ENCODE data around the gene USP46. TPM values are rescaled to one million over a fixed set of nuclear protein-coding genes. Genes with fewer than 3 reads are reported as not detected.

Gene USP46
- total and polyA plus RNA-seq, 4 experiments from 2014 or later, result 6.4 to 26.9 (median 18.9) TPM

GRCh38 chr4:52640808-52641565, 18.1 kb downstream of the USP46 start:
- peaks cover 0 to 9% of the 10 kb centered on the region in 2 donors for H3K36me3 Mint-ChIP-seq
- Histone ChIP-seq H3K27me3 (ENCODE audit: insufficient read depth, low read length) (no peaks in the 10 kb centered on the region), H3K4me1 (ENCODE audit: insufficient read depth, low read length) (peaks cover 22% of the 10 kb centered on the region), H3K36me3 (ENCODE audit: insufficient read depth, low read length) (no peaks in the 10 kb centered on the region), H3K9me3 (ENCODE audit: control insufficient read depth in 1 of 2, low read length in 2 of 2) (no peaks in the 10 kb centered on the region), H3K27ac (ENCODE audit: low read depth, low read length) (no peak overlapping the region), H3K4me3 (ENCODE audit: low read length in 2 of 2) (no peak overlapping the region)
- intact Hi-C loops (cut with micrococcal nuclease), result no loop called here
- no peak for DNase-seq
- CTCF ChIA-PET (ENCODE audit: partially characterized antibody), result interaction anchor here (0.7 kb wide), 1 partner anchor 48 kb away, joined by 3 read pairs; no protein-coding TSS in a partner anchor
- H3K4me3 Mint-ChIP-seq, result peak overlapping the region in 3 of 8 donors; percentile 3 to 12 (median 6)
- POLR2A ChIA-PET (ENCODE audit: partially characterized antibody), result interaction anchor here (0.9 kb wide), 1 partner anchor 72 kb away, joined by 3 read pairs; no protein-coding TSS in a partner anchor
- H3K27ac Mint-ChIP-seq, result no peak overlapping the region
- H3K27me3 Mint-ChIP-seq, result no peaks in the 10 kb centered on the region
- peaks cover 39 to 63% (median 52%) of the 10 kb centered on the region in 4 donors for H3K4me1 Mint-ChIP-seq
- no peaks in the 10 kb centered on the region for H3K9me3 Mint-ChIP-seq

GRCh38 chr4:52638717-52639116, 20.4 kb downstream of the USP46 start:
- Histone ChIP-seq H3K9me3 (ENCODE audit: control insufficient read depth in 1 of 2, low read length in 2 of 2) (no peaks in the 10 kb centered on the region), H3K27me3 (ENCODE audit: insufficient read depth, low read length) (no peaks in the 10 kb centered on the region), H3K4me3 (ENCODE audit: low read length in 2 of 2) (no peak overlapping the region), H3K4me1 (ENCODE audit: insufficient read depth, low read length) (peaks cover 22% of the 10 kb centered on the region), H3K27ac (ENCODE audit: low read depth, low read length) (no peak overlapping the region), H3K36me3 (ENCODE audit: insufficient read depth, low read length) (no peaks in the 10 kb centered on the region)
- H3K27ac Mint-ChIP-seq, result peak overlapping the region in 1 of 7 donors; percentile 10
- H3K9me3 Mint-ChIP-seq, result no peaks in the 10 kb centered on the region
- CTCF ChIA-PET (ENCODE audit: partially characterized antibody), result interaction anchor here (1.2 kb wide), 1 partner anchor 9 kb away, joined by 3 read pairs; no protein-coding TSS in a partner anchor
- H3K27me3 Mint-ChIP-seq, result no peaks in the 10 kb centered on the region
- peaks cover 40 to 63% (median 52%) of the 10 kb centered on the region in 4 donors for H3K4me1 Mint-ChIP-seq
- DNase-seq, result no peak
- H3K4me3 Mint-ChIP-seq, result no peak overlapping the region
- H3K36me3 Mint-ChIP-seq, result peaks cover 0 to 20% of the 10 kb centered on the region in 2 donors
- intact Hi-C loops (cut with micrococcal nuclease), result no loop called here
- POLR2A ChIA-PET (ENCODE audit: partially characterized antibody), result no interaction called here

- peaks cover 33 to 56% (median 48%) of the 10 kb centered on the region in 4 donors for H3K4me1 Mint-ChIP-seq
- H3K4me3 Mint-ChIP-seq, result no peak overlapping the region
- peak overlapping the region in 3 of 7 donors; percentile 18 to 57 (median 38) for H3K27ac Mint-ChIP-seq
- no peaks in the 10 kb centered on the region for H3K9me3 Mint-ChIP-seq
- no peaks in the 10 kb centered on the region for H3K27me3 Mint-ChIP-seq
- no peaks in the 10 kb centered on the region for H3K36me3 ChIP-seq (ENCODE audit: insufficient read depth, low read length)
- no peak overlapping the region for H3K27ac ChIP-seq (ENCODE audit: low read depth, low read length)
- no peak overlapping the region for H3K4me3 ChIP-seq (ENCODE audit: low read length in 2 of 2)
- intact Hi-C loops (cut with micrococcal nuclease), result no loop called here
- no peaks in the 10 kb centered on the region for H3K27me3 ChIP-seq (ENCODE audit: insufficient read depth, low read length)
- ChIA-PET CTCF (ENCODE audit: partially characterized antibody) (no interaction called here), POLR2A (ENCODE audit: partially characterized antibody) (no interaction called here)
- peaks cover 8% of the 10 kb centered on the region for H3K4me1 ChIP-seq (ENCODE audit: insufficient read depth, low read length)
- no peak for DNase-seq
- H3K36me3 Mint-ChIP-seq, result peaks cover 0 to 20% of the 10 kb centered on the region in 2 donors
- no peaks in the 10 kb centered on the region for H3K9me3 ChIP-seq (ENCODE audit: control insufficient read depth in 1 of 2, low read length in 2 of 2)
Observed at GRCh38 chr4:52637116-52637515, 22.0 kb downstream of the USP46 start.

- Mint-ChIP-seq H3K9me3 (no peaks in the 10 kb centered on the region), H3K36me3 (peaks cover 0 to 20% of the 10 kb centered on the region in 2 donors), H3K27ac (peak overlapping the region in 3 of 7 donors; percentile 2 to 66 (median 39)), H3K4me3 (no peak overlapping the region), H3K4me1 (peaks cover 26 to 42% (median 35%) of the 10 kb centered on the region in 4 donors), H3K27me3 (no peaks in the 10 kb centered on the region)
- Histone ChIP-seq H3K4me1 (ENCODE audit: insufficient read depth, low read length) (no peaks in the 10 kb centered on the region), H3K36me3 (ENCODE audit: insufficient read depth, low read length) (no peaks in the 10 kb centered on the region), H3K27me3 (ENCODE audit: insufficient read depth, low read length) (no peaks in the 10 kb centered on the region), H3K27ac (ENCODE audit: low read depth, low read length) (no peak overlapping the region), H3K4me3 (ENCODE audit: low read length in 2 of 2) (no peak overlapping the region), H3K9me3 (ENCODE audit: control insufficient read depth in 1 of 2, low read length in 2 of 2) (no peaks in the 10 kb centered on the region)
- CTCF ChIA-PET (ENCODE audit: partially characterized antibody), result no interaction called here
- POLR2A ChIA-PET (ENCODE audit: partially characterized antibody), result no interaction called here
- DNase-seq, result no peak
- intact Hi-C loops (cut with micrococcal nuclease), result no loop called here
Observed at GRCh38 chr4:52635560-52635959, 23.5 kb downstream of the USP46 start.

- H3K27me3 ChIP-seq (ENCODE audit: insufficient read depth, low read length), result no peaks in the 10 kb centered on the region
- H3K27me3 Mint-ChIP-seq, result no peaks in the 10 kb centered on the region
- H3K4me1 Mint-ChIP-seq, result peaks cover 26 to 42% (median 34%) of the 10 kb centered on the region in 4 donors
- DNase-seq, result no peak
- no peaks in the 10 kb centered on the region for H3K36me3 ChIP-seq (ENCODE audit: insufficient read depth, low read length)
- POLR2A ChIA-PET (ENCODE audit: partially characterized antibody), result no interaction called here
- H3K4me1 ChIP-seq (ENCODE audit: insufficient read depth, low read length), result no peaks in the 10 kb centered on the region
- H3K27ac Mint-ChIP-seq, result peak overlapping the region in 4 of 7 donors; percentile 2 to 66 (median 50)
- no peaks in the 10 kb centered on the region for H3K9me3 ChIP-seq (ENCODE audit: control insufficient read depth in 1 of 2, low read length in 2 of 2)
- H3K36me3 Mint-ChIP-seq, result peaks cover 0 to 22% of the 10 kb centered on the region in 2 donors
- no peak overlapping the region for H3K4me3 ChIP-seq (ENCODE audit: low read length in 2 of 2)
- intact Hi-C loops (cut with micrococcal nuclease), result no loop called here
- H3K27ac ChIP-seq (ENCODE audit: low read depth, low read length), result no peak overlapping the region
- no peak overlapping the region for H3K4me3 Mint-ChIP-seq
- CTCF ChIA-PET (ENCODE audit: partially characterized antibody), result no interaction called here
- no peaks in the 10 kb centered on the region for H3K9me3 Mint-ChIP-seq
Observed at GRCh38 chr4:52635130-52635529, 24.0 kb downstream of the USP46 start.

- peaks cover 28 to 41% (median 34%) of the 10 kb centered on the region in 4 donors for H3K4me1 Mint-ChIP-seq
- no peak for DNase-seq
- H3K27me3 ChIP-seq (ENCODE audit: insufficient read depth, low read length), result no peaks in the 10 kb centered on the region
- no peaks in the 10 kb centered on the region for H3K9me3 ChIP-seq (ENCODE audit: control insufficient read depth in 1 of 2, low read length in 2 of 2)
- no peaks in the 10 kb centered on the region for H3K36me3 ChIP-seq (ENCODE audit: insufficient read depth, low read length)
- intact Hi-C loops (cut with micrococcal nuclease), result no loop called here
- H3K4me3 ChIP-seq (ENCODE audit: low read length in 2 of 2), result no peak overlapping the region
- no peaks in the 10 kb centered on the region for H3K9me3 Mint-ChIP-seq
- no peaks in the 10 kb centered on the region for H3K4me1 ChIP-seq (ENCODE audit: insufficient read depth, low read length)
- peaks cover 0 to 25% of the 10 kb centered on the region in 2 donors for H3K36me3 Mint-ChIP-seq
- ChIA-PET POLR2A (ENCODE audit: partially characterized antibody) (interaction anchor here (0.9 kb wide), 1 partner anchor 78 kb away, joined by 4 read pairs; no protein-coding TSS in a partner anchor), CTCF (ENCODE audit: partially characterized antibody) (interaction anchor here (0.7 kb wide), 1 partner anchor 14 kb away, joined by 3 read pairs; no protein-coding TSS in a partner anchor)
- H3K27me3 Mint-ChIP-seq, result no peaks in the 10 kb centered on the region
- no peak overlapping the region for H3K4me3 Mint-ChIP-seq
- H3K27ac ChIP-seq (ENCODE audit: low read depth, low read length), result no peak overlapping the region
- H3K27ac Mint-ChIP-seq, result peak overlapping the region in 1 of 7 donors; percentile 45
Observed at GRCh38 chr4:52633846-52634245, 25.3 kb downstream of the USP46 start.

GRCh38 chr4:52628974-52629373, 30.1 kb downstream of the USP46 start:
- Histone ChIP-seq H3K27me3 (ENCODE audit: insufficient read depth, low read length) (no peaks in the 10 kb centered on the region), H3K4me3 (ENCODE audit: low read length in 2 of 2) (no peak overlapping the region), H3K4me1 (ENCODE audit: insufficient read depth, low read length) (no peaks in the 10 kb centered on the region), H3K27ac (ENCODE audit: low read depth, low read length) (no peak overlapping the region), H3K36me3 (ENCODE audit: insufficient read depth, low read length) (no peaks in the 10 kb centered on the region), H3K9me3 (ENCODE audit: control insufficient read depth in 1 of 2, low read length in 2 of 2) (no peaks in the 10 kb centered on the region)
- Mint-ChIP-seq H3K4me1 (peaks cover 9 to 16% (median 9%) of the 10 kb centered on the region in 4 donors), H3K27me3 (no peaks in the 10 kb centered on the region), H3K9me3 (no peaks in the 10 kb centered on the region), H3K36me3 (peaks cover 32 to 46% of the 10 kb centered on the region in 2 donors), H3K4me3 (no peak overlapping the region), H3K27ac (no peak overlapping the region)
- ChIA-PET POLR2A (ENCODE audit: partially characterized antibody) (interaction anchor here (1.0 kb wide), 1 partner anchor 28 kb away, joined by 3 read pairs; no protein-coding TSS in a partner anchor), CTCF (ENCODE audit: partially characterized antibody) (no interaction called here)
- intact Hi-C loops (cut with micrococcal nuclease), result no loop called here
- no peak for DNase-seq
